ENCODE measurements around the gene MAP3K20.
"Not testable (repeated sequence)": the region's sequence is repeated elsewhere in the genome, so short reads cannot be mapped to it uniquely, and the experiment has no call there.

The MAP3K20 gene

GRCh38 chr2:173087793-173088496 lies 12.3 kb downstream of the MAP3K20 start:
- DNase-seq, result no peak

GRCh38 chr2:173090276-173090877 lies 14.7 kb downstream of the MAP3K20 start:
- no peak for DNase-seq

- no peak for DNase-seq
Measured at GRCh38 chr2:173090973-173091660, 15.5 kb downstream of the MAP3K20 start.

GRCh38 chr2:173091910-173092309 lies 16.3 kb downstream of the MAP3K20 start:
- DNase-seq, result no peak

GRCh38 chr2:173092844-173093402 lies 17.3 kb downstream of the MAP3K20 start:
- no peak for DNase-seq

- DNase-seq, result not testable (repeated sequence)
Measured at GRCh38 chr2:173093617-173094016, 18.0 kb downstream of the MAP3K20 start.

GRCh38 chr2:173094731-173095130 lies 19.1 kb downstream of the MAP3K20 start:
- no peak for DNase-seq

GRCh38 chr2:173095356-173095755 lies 19.7 kb downstream of the MAP3K20 start:
- DNase-seq, result no peak

GRCh38 chr2:173099271-173099670 lies 23.6 kb downstream of the MAP3K20 start:
- no peak for DNase-seq

- DNase-seq, result no peak
Measured at GRCh38 chr2:173099804-173100203, 24.2 kb downstream of the MAP3K20 start.

GRCh38 chr2:173101687-173102086 lies 26.0 kb downstream of the MAP3K20 start:
- no peak for DNase-seq

GRCh38 chr2:173104156-173104555 lies 28.5 kb downstream of the MAP3K20 start:
- DNase-seq, result no peak

- no peak for DNase-seq
Measured at GRCh38 chr2:173106959-173107628, 31.4 kb downstream of the MAP3K20 start.

GRCh38 chr2:173107629-173108022 lies 32.0 kb downstream of the MAP3K20 start:
- DNase-seq, result no peak

GRCh38 chr2:173109253-173110188 lies 33.9 kb downstream of the MAP3K20 start:
- no peak for DNase-seq

GRCh38 chr2:173117678-173118077 lies 42.0 kb downstream of the MAP3K20 start:
- no peak for DNase-seq

GRCh38 chr2:173118395-173118794 lies 42.7 kb downstream of the MAP3K20 start:
- DNase-seq, result no peak

GRCh38 chr2:173119069-173119807 lies 43.6 kb downstream of the MAP3K20 start:
- DNase-seq, result no peak

GRCh38 chr2:173119944-173120343 lies 44.3 kb downstream of the MAP3K20 start:
- no peak for DNase-seq

GRCh38 chr2:173122936-173123335 lies 47.3 kb downstream of the MAP3K20 start:
- no peak for DNase-seq

GRCh38 chr2:173124441-173124840 lies 48.8 kb downstream of the MAP3K20 start:
- no peak for DNase-seq
